SK-N-SH treated with all-trans-retinoic acid at 6 μM for 48 hours (cell line): ENCODE results near the gene PRDM15.

Experiments used
- ATAC-seq: fragments of 200-7000 bp; cut with Tn5 transposase; 3 replicates; pipeline ENCODE4 v1.9.1; 2020; ENCODE audit warnings: mild to moderate bottlenecking, moderate library complexity
- ARNTL ChIP-seq: fragments of 450-650 bp; formaldehyde crosslinking; IDR thresholded peaks from 2 replicates; pipeline ENCODE4 v1.5.0; 2020; ENCODE audit warnings: low read depth, mild to moderate bottlenecking, moderate library complexity, borderline replicate concordance
- BACH2 ChIP-seq: fragments of 250-450 bp; sonication (Bioruptor Pico); IDR thresholded peaks from 2 replicates; pipeline ENCODE4 v1.9.0; 2021; ENCODE audit warnings: mild to moderate bottlenecking, borderline replicate concordance
- CSDC2 ChIP-seq: fragments of 250-450 bp; sonication (Bioruptor Pico); IDR thresholded peaks from 2 replicates; pipeline ENCODE4 v1.5.0; 2020; ENCODE audit warnings: mild to moderate bottlenecking, moderate library complexity
- ESRRG ChIP-seq: fragments of 250-450 bp; sonication (Bioruptor Pico); IDR thresholded peaks from 2 replicates; pipeline ENCODE4 v1.6.1; 2021; ENCODE audit warnings: mild to moderate bottlenecking
- GLIS3 ChIP-seq: fragments of 250-450 bp; sonication (Bioruptor Pico); IDR thresholded peaks from 2 replicates; pipeline ENCODE4 v1.5.0; 2020; ENCODE audit warnings: mild to moderate bottlenecking, moderate library complexity
- PPARA ChIP-seq: fragments of 250-450 bp; sonication (Bioruptor Pico); IDR thresholded peaks from 2 replicates; pipeline ENCODE4 v1.5.0; 2020; ENCODE audit warnings: mild to moderate bottlenecking, borderline replicate concordance
- RARB ChIP-seq: fragments of 250-450 bp; sonication (Bioruptor Pico); IDR thresholded peaks from 2 replicates; pipeline ENCODE4 v1.8.0; 2021; ENCODE audit warnings: mild to moderate bottlenecking, moderate library complexity
- TCF4 ChIP-seq: fragments of 250-450 bp; sonication (Bioruptor Pico); IDR thresholded peaks from 2 replicates; pipeline ENCODE4 v1.8.0; 2021; ENCODE audit warnings: mild to moderate bottlenecking, moderate library complexity, borderline replicate concordance
- TOX ChIP-seq: fragments of 250-450 bp; sonication (Bioruptor Pico); IDR thresholded peaks from 2 replicates; pipeline ENCODE4 v1.8.0; 2021; ENCODE audit warnings: mild to moderate bottlenecking, moderate library complexity, borderline replicate concordance
- ZC3H10 ChIP-seq: fragments of 250-450 bp; sonication (Bioruptor Pico); IDR thresholded peaks from 2 replicates; pipeline ENCODE4 v1.5.1; 2021; ENCODE audit warnings: mild to moderate bottlenecking, moderate library complexity
- ZFP3 ChIP-seq: fragments of 250-450 bp; sonication (Bioruptor Pico); IDR thresholded peaks from 2 replicates; pipeline ENCODE4 v1.5.0; 2020; ENCODE audit warnings: mild to moderate bottlenecking, moderate library complexity
- ZFP30 ChIP-seq: fragments of 450-650 bp; formaldehyde crosslinking; IDR thresholded peaks from 2 replicates; pipeline ENCODE4 v1.5.0; 2022; ENCODE audit warnings: mild to moderate bottlenecking, moderate library complexity
- ZNF565 ChIP-seq: fragments of 450-650 bp; formaldehyde crosslinking; conservative IDR thresholded peaks from 2 replicates; pipeline ENCODE4 v1.5.0; 2020; ENCODE audit warnings: low read depth, mild to moderate bottlenecking, moderate library complexity
- ZNF70 ChIP-seq: fragments of 450-650 bp; formaldehyde crosslinking; IDR thresholded peaks from 2 replicates; pipeline ENCODE4 v1.5.0; 2020; ENCODE audit warnings: mild to moderate bottlenecking, moderate library complexity
- ZNF8 ChIP-seq: fragments of 450-650 bp; formaldehyde crosslinking; IDR thresholded peaks from 2 replicates; pipeline ENCODE4 v1.5.0; 2020; ENCODE audit warnings: mild to moderate bottlenecking, moderate library complexity
- TF ChIP-seq, protein P1 (sequence below): fragments of 250-450 bp; sonication (Bioruptor Pico); IDR thresholded peaks from 2 replicates; pipeline ENCODE4 v1.5.1; 2021; ENCODE audit warnings: mild to moderate bottlenecking, moderate library complexity
- TF ChIP-seq, protein P2 (sequence below): fragments of 250-450 bp; sonication (Bioruptor Pico); IDR thresholded peaks from 2 replicates; pipeline ENCODE4 v1.8.0; 2021; ENCODE audit warnings: low read depth, mild to moderate bottlenecking, moderate library complexity, borderline replicate concordance
- TF ChIP-seq, protein P3 (sequence below): fragments of 250-450 bp; sonication (Bioruptor Pico); IDR thresholded peaks from 2 replicates; pipeline ENCODE4 v1.5.1; 2020; ENCODE audit warnings: low read depth, mild to moderate bottlenecking, moderate library complexity

The PRDM15 gene

DNA sequence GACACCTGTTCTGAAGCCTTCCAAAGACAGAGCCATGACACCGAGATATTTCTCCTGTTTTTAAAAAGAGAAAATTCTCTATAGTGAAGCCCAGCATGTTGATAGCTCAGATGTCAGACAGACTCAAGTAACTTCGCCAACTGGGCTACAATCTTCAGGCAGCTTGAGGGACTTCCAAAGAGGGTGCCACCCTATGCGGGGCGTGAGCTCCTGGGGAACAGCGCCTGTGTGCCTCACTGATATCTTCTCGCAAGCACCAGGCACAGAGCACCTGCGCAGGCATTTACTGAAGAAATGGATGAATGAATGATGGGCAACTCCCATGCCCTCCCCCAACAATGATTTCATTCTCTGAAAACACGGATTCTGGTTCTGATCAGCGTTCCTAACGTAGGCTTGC, 129.9 kb downstream of the PRDM15 start:
- ATAC-seq = no peak
- TF ChIP-seq ARNTL (CRISPR knock-in tag) (no peak), PPARA (no peak), BACH2 (no peak), ZNF70 (CRISPR knock-in tag) (no peak), TCF4 (CRISPR knock-in tag) (no peak), TOX (CRISPR knock-in tag) (no peak), CSDC2 (CRISPR knock-in tag) (no peak), ZC3H10 (no peak), GLIS3 (CRISPR knock-in tag) (no peak), ESRRG (CRISPR knock-in tag) (no peak), ZNF8 (no peak), ZNF565 (CRISPR knock-in tag) (no peak), RARB (CRISPR knock-in tag) (no peak), ZFP30 (no peak), ZFP3 (CRISPR knock-in tag) (no peak)
- TF ChIP-seq, protein P1, sequence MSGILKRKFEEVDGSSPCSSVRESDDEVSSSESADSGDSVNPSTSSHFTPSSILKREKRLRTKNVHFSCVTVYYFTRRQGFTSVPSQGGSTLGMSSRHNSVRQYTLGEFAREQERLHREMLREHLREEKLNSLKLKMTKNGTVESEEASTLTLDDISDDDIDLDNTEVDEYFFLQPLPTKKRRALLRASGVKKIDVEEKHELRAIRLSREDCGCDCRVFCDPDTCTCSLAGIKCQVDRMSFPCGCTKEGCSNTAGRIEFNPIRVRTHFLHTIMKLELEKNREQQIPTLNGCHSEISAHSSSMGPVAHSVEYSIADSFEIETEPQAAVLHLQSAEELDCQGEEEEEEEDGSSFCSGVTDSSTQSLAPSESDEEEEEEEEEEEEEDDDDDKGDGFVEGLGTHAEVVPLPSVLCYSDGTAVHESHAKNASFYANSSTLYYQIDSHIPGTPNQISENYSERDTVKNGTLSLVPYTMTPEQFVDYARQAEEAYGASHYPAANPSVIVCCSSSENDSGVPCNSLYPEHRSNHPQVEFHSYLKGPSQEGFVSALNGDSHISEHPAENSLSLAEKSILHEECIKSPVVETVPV (CRISPR knock-in tag) = no peak
- TF ChIP-seq, protein P2, sequence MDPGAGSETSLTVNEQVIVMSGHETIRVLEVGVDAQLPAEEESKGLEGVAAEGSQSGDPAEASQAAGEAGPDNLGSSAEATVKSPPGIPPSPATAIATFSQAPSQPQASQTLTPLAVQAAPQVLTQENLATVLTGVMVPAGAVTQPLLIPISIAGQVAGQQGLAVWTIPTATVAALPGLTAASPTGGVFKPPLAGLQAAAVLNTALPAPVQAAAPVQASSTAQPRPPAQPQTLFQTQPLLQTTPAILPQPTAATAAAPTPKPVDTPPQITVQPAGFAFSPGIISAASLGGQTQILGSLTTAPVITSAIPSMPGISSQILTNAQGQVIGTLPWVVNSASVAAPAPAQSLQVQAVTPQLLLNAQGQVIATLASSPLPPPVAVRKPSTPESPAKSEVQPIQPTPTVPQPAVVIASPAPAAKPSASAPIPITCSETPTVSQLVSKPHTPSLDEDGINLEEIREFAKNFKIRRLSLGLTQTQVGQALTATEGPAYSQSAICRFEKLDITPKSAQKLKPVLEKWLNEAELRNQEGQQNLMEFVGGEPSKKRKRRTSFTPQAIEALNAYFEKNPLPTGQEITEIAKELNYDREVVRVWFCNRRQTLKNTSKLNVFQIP = no peak
- TF ChIP-seq, protein P3, sequence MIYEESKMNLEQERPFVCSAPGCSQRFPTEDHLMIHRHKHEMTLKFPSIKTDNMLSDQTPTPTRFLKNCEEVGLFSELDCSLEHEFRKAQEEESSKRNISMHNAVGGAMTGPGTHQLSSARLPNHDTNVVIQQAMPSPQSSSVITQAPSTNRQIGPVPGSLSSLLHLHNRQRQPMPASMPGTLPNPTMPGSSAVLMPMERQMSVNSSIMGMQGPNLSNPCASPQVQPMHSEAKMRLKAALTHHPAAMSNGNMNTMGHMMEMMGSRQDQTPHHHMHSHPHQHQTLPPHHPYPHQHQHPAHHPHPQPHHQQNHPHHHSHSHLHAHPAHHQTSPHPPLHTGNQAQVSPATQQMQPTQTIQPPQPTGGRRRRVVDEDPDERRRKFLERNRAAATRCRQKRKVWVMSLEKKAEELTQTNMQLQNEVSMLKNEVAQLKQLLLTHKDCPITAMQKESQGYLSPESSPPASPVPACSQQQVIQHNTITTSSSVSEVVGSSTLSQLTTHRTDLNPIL (CRISPR knock-in tag) = no peak
